HG02571 (cell line): ENCODE data around the gene ABCC1.

Experiments used
- ATAC-seq: cut with Tn5 transposase; IDR thresholded peaks from one replicate; pipeline ENCODE4 v1.9.1; 2021; ENCODE audit warnings: mild to moderate bottlenecking, moderate library complexity; ENCODE audit not compliant: unreplicated experiment

Gene ABCC1

DNA sequence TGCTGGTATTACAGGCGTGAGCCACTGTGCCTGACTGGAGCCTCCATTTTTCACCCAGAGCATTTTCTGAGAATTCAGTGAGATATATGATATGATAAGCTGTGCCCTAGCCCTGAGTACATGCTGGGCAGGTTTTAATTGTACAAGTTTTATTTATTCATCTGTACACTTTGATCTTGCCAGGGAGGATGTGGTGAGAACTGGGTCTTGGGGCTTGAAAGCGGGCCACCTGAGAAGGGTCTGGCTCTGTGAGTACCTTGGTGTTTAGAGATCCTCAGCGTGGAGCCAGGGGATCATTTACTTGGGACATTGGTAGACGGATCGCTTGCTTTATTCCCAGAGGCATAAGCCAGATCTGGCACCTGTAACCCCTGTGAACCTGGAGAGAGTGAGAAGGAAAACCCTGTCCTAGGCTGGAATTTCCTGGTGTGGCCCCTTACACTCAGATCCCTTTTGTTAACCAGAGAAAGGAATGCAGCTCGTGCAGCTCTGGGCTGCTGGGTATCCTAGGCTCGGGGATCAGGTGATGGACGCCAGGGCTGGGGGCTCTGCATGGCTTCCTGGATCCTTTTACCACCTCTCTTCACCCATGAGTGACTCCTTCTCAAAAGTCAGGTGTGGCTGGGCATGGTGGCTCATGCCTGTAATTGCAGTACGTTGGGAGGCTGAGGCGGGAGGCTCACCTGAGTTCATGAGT lies 91.9 kb downstream of the ABCC1 start:
- no peak for ATAC-seq

DNA sequence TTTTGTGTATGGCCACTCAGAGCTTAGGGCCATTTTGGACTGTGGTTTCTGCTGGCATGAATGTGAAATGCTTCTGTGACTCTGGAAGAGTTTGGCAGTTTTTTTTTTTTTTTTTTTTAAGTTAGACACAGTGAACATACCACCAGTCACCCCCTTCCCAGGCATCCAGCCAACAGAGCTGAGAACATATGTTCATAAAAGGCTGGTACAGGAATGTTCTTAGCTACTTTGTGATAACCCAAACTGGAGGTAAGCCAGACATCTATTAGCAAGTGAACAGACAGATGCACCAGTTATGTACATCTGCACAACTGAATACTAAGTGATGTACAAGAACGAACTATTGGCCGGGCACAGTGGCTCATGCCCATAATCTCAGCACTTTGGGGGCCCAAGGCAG lies 92.7 kb downstream of the ABCC1 start:
- no peak for ATAC-seq

DNA sequence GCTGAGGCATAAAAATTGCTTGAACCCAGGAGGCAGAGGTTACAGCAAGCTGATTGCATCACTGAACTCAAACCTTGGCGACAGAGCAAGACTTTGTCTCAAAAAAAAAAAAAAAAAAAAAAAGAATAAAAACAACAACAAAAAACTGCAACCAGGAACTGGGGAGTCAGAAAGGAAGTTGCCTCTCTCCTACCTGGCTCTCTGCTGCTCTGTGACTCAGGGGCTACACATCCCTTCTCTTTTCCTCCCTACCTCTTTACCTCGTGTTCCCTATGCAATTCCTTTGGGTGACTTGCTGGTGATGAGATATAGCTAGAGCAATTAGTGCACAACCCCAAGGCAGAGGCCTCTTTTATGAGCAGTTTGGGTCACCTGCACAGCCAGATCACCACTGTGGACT lies 95.9 kb downstream of the ABCC1 start:
- ATAC-seq: no peak

DNA sequence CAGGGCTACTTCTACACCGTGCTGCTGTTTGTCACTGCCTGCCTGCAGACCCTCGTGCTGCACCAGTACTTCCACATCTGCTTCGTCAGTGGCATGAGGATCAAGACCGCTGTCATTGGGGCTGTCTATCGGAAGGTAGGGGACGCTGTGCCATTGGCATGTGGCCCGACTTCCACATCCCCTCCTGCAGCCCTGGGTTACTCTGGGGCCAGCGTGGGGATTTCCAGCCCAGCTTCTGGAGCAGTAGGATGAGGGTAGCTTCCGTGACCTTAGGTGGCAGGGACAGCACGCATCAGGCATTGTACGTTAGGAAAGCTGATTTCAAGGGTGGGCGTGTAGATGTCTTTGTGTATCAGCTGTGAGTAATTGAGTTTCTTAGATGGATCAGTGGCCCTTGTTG lies 96.5 kb downstream of the ABCC1 start:
- no peak for ATAC-seq

DNA sequence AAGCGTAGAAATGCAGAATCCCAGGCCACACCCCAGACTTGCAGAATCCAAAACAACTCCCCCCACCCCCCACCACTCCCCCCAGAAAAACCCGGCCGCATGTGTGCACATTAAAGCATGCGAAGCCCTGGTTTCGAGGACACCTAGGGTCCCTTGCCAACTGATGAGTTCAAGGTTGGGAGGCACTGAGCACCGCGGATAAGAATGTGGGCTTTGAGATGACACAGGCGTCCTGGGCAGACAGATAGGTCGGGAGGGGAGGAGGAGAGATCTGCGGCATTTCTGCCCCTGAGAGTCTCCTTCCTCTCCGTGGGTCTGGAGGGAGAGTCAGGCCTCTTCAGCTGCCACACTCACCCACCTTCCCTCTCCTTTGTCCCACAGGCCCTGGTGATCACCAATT lies 98.3 kb downstream of the ABCC1 start:
- ATAC-seq: no peak

DNA sequence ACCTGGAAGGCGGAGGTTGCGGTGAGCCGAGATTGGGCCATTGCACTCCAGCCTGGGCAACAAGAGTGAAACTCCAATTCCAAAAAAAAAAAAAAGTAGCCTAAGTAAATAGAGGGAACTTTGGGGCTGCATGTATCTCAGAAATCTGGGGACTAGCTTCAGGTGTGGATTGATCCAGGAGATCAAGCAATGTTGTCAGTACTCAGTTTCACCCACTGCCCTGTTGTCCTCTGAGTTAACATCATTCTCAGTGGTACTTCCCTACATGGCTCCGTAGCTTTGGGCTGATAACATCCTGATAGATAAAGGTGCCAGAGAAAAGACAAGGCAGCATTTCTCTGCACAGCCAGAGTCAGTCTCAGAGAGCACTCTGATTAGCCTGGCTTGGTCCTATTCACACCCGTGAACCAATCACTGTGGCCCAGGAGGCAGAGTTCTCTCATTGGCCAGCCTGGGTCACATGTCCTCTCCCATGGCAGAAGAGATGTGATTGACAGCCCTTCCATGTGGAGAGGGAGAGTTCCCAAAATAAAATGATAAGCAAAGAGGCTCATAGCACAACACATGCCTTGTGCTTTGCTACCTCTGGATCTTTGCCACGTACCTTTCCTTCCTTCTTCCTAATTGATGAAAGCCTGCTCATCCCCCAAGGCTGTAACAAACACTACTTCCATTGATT lies 99.6 kb downstream of the ABCC1 start:
- no peak for ATAC-seq

DNA sequence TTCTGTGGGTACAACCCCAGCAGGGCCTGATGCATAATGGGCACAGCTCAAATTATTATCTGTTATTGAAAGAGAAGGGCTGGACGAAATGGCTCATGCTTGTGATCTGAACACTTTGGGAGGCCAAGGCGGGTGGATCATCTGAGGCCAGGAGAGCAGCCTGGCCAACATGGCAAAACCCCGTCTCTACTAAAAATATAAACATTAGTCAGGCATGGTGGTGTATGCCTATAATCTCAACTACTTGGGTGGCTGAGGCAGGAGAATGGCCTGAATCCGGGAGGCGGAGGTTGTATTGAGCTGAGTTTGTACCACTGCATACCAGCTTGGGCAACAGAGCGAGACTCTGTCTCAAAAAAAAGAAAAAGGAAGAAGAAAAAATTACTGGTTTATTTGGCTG lies 100.7 kb downstream of the ABCC1 start:
- no peak for ATAC-seq

DNA sequence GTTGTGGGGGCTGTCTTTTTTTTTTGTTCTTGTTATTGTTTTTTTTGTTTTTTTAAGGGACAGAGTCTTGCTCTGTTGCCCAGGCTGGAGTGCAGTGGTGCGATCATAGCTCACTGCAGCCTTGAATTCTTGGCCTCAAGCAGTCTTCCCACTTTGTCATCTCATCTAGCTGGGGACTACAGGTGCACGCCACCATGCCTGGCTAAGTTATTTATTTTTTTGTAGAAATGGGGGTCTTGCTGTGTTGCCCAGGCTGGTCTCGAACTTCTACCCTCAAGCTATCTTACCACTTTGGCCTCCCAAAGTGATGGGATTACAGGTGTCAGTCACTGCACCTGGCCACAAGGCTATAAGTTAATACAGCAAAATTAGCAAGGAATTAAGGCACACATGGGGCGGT lies 101.7 kb downstream of the ABCC1 start:
- ATAC-seq: no peak

DNA sequence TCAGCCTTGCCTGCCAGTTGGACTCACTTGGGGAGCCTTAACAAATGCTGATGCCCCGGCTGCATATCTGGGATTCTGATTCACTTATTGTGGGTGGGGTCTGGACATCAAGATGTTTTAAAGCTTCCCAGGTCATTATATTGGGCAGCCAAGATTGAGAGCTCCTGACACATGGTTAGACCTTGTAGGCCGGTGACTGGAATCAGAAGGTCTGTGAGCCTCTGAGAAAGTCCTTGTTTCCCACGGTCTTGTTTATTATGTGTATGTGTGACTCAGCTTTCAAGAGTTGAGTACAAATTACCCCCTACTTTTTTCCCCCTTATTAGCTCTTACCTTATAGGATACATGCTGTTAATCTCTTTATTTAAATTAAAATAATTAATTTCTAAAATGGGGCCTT lies 103.5 kb downstream of the ABCC1 start:
- ATAC-seq: no peak

DNA sequence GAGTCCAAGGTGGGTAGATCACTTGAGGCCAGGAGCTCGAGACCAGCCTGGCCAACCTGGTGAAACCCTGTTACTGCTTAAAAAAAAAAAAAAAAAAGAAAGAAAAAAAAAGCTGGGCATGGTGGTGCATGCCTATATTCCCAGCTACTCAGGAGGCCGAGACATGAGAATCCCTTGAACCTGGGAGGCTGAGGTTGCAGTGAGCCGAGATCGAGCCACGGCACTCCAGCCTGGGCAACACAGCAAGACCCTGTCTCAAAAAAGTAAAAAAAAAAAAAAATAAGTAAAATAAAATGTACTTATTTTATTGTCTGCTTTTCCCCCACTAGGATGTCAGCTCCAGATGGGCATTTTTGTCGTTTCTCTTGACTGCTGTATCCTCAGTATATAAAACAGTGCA lies 107.7 kb downstream of the ABCC1 start:
- no peak for ATAC-seq

DNA sequence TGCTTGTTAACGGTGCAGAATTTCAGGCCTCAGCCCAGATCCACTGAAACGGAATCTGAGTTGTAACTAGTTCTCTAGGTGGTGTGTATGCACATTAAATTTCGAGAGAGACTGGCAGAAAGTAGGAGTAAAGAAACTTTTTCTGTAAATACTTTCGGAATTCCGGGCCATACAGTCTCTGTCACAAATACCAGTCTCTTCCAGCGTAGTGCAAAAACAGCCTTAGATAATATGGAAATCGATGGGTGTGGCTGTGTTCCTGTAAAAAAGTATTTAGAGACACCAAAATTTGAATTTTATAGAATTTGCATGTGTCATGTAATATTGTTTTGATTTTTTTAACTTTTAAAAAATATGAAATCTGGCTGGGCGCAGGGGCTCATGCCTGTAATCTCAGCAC lies 109.7 kb downstream of the ABCC1 start:
- no peak for ATAC-seq

DNA sequence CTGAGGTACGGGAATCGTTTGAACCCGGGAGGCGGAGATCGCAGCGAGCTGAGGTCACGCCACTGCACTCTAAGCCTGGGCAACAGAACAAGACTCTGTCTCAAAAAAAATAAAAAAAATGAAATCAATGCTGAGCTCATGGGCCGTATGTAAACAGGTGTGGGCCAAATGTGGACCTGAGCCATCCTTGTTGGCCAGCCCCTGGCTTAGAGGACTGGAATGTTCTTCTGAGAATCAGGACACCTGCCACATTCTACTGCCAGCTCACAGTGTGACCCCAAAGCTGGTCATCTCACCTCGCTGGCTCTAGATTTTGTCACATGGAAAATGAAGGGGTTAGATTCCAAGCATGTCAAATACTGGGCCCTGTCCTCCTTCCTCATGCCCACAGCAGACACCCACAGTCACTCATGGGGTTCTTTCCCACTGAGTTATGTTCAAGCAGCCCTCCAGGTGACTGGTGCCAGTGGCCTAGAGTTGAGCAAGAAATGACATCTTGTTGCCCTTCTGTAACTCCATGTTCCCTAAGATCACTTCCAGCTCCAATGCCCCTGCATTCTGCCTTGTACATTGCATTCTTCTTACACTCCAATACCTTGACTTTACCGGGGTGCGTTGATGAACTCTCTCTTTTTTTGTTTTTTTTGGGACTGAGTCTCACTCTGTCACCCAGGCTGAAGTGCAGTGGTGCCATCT lies 110.6 kb downstream of the ABCC1 start:
- ATAC-seq: no peak

DNA sequence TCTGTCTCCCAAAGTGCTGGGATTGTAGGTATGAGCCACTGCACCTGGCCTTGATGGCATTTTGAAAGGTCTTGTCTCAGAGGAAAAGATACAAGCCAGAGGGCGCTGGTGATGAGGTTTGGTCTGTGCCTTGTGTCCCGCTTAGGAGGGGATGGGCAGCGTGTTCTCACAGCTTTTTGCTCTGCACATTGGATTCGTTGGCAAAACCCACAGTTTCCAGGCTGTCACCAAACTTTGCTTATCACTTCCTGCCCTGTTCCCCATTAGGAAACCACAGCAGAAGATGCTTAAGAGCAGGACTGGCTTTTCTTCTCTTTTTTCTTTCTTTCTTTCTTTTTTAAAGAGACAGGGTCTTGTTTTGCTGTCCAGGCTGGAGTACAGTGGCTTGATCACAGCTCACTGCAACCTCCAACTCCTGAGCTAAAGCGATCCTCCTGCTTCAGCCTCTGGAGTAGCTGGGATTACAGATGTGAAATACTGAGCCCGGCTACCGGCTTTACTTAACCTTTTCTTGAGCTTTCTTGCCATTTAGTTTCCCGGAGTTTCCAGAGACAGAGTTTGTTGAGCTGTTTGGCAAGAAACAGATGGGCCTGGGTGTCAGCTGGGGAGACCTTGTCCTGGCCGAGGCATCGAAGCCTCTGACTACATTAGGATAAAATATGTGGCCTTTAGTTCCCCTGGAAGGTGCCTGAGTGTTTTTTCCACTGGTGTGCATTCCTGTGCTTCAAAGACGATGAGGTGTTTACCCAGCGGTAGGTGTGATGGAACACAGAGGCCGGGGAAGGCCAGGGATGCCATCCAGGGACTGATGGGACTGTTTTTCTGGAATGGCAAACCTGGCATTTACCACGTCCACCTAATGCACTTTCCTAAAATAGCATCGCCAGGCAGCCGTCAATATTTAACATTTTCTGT lies 112.9 kb downstream of the ABCC1 start:
- no peak for ATAC-seq

DNA sequence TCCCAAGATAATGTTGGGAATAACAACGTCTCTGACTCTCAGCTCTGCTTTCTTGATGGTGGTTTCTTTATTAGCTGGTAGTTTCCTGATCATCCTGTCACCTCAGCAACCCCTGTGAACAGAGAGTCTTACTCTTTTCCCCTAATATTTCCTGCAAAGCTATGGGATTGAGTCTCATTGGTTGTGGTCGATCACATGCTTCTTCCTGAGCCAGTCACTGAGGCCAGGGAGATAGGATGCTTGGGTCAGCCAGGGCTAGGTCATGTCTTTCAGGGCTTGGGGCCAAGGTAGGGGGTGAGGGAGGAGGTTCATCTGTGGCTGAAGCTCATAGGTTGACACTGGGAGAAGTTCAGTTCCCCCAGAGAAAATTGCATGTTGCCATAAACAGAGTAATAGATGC lies 114.3 kb downstream of the ABCC1 start:
- no peak for ATAC-seq

DNA sequence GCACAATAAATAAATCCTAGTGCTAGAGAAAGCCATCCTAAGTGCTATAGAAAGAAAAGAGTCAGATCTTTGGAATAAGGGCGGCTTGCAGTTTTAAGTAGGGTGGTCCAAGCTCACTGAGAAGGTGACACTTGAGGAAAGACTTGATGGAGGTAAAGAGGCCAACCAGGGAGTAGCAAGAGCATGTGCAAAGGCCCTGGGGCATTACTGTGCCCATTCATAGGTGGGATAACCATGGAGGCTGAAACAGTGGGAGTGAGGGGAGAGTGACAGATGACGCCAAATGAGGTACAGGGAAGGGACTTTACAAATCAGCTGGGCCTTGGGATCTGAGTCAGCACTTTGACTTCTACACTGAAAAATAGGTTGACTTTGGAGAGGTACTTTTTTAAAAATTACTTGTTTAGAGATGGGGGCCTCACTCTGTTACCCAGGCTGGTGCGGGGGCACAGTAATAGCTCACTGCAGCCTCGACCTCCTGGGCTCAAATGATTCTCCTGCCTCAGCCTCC lies 115.5 kb downstream of the ABCC1 start:
- ATAC-seq: no peak

DNA sequence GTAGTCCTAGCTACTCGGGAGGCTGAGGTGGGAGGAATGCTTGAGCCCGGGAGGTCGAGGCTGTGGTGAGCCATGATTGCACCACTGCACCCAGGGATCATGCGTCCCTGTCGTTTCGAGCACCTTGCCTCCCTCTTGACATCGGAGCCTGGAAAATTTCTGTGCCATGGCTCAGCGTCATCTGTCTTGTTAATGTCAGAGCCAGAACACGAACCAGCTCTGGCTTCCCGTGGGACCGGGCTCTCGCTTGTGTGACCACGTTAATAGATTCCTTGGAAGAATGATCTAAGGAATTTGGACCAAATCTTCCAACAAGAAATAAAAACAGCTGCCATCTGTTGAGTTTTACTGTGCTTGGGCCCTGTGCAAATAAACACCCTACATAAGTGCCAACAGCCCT lies 117.7 kb downstream of the ABCC1 start:
- no peak for ATAC-seq

DNA sequence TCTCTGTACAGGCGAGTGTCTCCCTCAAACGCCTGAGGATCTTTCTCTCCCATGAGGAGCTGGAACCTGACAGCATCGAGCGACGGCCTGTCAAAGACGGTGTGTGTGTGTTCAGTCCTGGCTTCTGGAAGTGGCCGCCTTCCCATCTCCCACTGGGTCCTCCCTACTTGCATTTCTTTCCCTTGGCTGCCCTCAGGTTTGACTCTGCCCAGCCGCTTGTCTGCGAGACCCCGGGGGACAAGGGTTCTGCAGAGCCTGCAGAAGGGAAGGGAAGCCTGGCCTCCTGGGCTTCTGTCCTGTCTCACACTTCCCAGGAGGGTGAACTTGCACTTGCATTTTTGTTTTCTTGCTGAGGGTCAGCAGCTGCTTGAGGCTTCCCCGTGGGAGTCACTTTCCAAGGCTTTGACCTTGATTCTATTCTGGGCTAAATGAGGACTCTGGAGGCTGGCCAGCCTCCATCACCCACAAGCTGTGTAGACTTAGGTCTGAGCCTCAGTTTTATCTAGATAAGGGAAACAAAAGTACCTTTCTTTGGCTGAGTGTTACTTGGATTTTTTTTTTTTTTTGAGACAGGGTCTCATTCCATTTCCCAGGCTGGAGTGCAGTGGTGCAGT lies 122.3 kb downstream of the ABCC1 start:
- ATAC-seq: no peak

DNA sequence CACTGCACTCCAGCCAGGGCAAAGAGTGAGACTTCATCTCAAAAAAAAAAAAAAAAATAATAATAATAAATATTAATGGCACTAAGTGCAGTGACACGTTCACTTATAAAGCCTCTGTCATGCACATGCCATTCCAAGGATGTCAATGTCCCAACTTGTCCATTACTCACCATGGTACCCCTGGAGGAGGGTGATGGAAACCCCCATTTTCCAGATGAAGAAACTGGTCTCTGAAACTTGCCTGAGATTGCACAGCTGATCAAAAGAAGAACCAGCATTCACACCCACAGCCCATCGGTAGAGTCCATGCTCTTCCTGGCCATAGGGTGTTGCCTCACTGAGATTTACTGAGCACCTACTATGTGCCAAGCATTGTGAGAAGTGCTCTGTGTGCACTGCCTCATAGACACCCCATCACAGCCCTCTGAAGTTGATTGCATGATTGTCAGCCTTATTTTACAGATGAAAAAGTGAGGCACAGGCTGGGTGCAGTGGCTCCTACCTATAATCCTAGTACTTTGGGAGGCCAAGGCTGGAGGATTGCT lies 123.7 kb downstream of the ABCC1 start:
- no peak for ATAC-seq

DNA sequence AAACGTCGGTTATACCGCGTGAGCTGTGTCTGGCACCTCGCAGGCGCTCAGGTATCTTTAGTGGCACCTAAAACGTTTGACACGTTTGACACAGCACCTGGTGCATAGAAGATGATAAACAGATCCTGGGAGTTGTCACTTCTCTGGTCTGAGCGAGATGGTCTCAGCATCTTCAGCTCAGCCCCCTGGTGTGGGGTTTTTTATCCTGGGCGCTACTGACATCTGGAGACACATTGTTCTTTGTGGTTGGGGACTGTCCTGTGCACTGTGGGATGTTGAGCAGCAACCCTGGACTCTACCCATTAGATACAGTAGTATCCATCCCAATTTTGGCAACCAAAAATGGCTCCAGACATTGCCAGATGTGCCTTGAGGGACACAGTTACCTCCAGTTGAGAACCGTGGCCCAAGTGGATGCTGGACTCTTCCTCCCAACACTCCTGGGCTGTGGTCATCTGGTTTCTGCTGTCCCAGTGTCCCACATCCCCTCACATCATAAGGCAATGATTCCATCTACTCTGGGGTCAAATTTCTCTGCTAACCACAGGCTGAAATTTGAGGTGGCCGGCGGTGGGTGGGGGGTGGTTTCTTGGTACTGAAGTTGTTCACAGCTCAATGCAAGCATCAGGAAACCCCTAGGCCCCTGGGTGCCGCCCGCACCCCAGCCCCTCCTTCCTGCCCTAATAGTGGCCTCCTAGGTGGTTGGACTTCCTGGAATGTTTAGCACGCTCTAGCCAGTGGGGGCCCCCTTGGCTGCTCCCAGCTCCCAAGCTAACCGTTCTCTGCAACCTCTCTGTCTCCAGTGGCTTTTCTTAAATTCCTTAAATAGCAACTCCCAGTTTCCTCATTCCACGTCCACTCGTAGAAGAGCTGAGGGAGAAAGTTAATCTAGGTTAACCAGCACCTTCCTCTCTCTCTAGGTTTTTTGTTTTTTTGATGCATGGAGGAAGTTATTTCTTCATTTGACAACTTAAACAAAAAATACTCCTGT lies 124.8 kb downstream of the ABCC1 start:
- no peak for ATAC-seq
